ENCODE results near the gene PIK3R4. TPM values are rescaled to one million over a fixed set of nuclear protein-coding genes. Genes with fewer than 3 reads are reported as not detected.

The PIK3R4 gene
- total RNA-seq, 2 donors from 2014 or later: 18.2 to 21.7 TPM

GRCh38 chr3:130635978-130636377 is 110.7 kb downstream of the PIK3R4 start:
- intact Hi-C loops (cut with DNase I): no loop called here

GRCh38 chr3:130635285-130635684 is 111.3 kb downstream of the PIK3R4 start:
- no peak overlapping the region for H3K9ac ChIP-seq (ENCODE audit: low read depth in 2 of 2, low read length in 2 of 2)
- H3K27ac ChIP-seq: no peak overlapping the region
- intact Hi-C loops (cut with DNase I): no loop called here
- no peak for DNase-seq
- no peak for TF ChIP-seq CTCF (IDR thresholded peaks at IDR 0.05)
- H3K9me3 ChIP-seq: no peaks in the 10 kb centered on the region
- no peaks in the 10 kb centered on the region for H3K4me1 ChIP-seq
- no peaks in the 10 kb centered on the region for H3K36me3 ChIP-seq
- H3K27me3 ChIP-seq: no peaks in the 10 kb centered on the region
- H3K4me3 ChIP-seq: no peak overlapping the region

More at GRCh38 chr3:130635978-130636377, 110.7 kb downstream of the PIK3R4 start:
- Histone ChIP-seq H3K36me3 (no peaks in the 10 kb centered on the region), H3K27ac (no peak overlapping the region), H3K4me3 (no peak overlapping the region), H3K4me1 (no peaks in the 10 kb centered on the region), H3K9me3 (no peaks in the 10 kb centered on the region), H3K9ac (ENCODE audit: low read depth in 2 of 2, low read length in 2 of 2) (no peak overlapping the region), H3K27me3 (no peaks in the 10 kb centered on the region)
- DNase-seq: no peak
- TF ChIP-seq CTCF (IDR thresholded peaks at IDR 0.05): no peak

Other genes starting within 250 kb of the PIK3R4 start
- gene COL6A6, start 229.7 kb downstream of the PIK3R4 start, total RNA-seq: not detected
- 10 to 100 TPM; 66.9 to 67.7 TPM for gene ATP2C1, start 147.3 kb upstream of the PIK3R4 start, total RNA-seq

All from colonic mucosa (tissue), 4 donors.